Dedifferentiated amniotic fluid mesenchymal stem cell (primary cell): ENCODE data around the gene ETV5.
A peak's percentile ranks its signal among the peaks of the same experiment; 100 is the strongest.

ENCODE experiments used
- DNase-seq: peaks from one replicate; pipeline ENCODE4 v3.0.0-alpha.2; 2016; ENCODE audit errors: extremely low spot score

The ETV5 gene

GRCh38 chr3:186123012-186123411 lies 14.1 kb upstream of the ETV5 start:
- DNase-seq, result no peak

- no peak for DNase-seq
These were observed 13.1 kb upstream of the ETV5 start for GRCh38 chr3:186121968-186122367.

- DNase-seq, result no peak
These were observed 12.4 kb upstream of the ETV5 start for GRCh38 chr3:186121278-186121677.

DNA sequence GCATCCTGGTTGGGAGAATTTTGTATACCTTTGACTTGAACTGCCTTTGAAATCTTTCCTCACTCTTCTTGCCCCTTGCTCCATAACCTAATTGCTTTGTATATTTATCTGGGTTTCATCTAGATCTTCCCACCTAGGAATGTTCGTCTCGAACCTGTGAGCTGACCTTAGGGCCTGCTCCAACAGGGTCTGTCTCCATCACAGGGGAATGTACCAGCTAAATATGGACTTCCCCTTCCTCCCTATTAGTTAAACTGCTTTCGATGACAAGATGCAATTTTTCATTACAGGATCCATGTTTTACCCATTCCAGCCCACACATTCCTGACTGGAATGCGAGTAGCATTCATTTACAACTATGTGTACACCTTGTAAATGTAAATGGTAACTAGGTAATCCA lies 10.6 kb upstream of the ETV5 start:
- no peak for DNase-seq

GRCh38 chr3:186118692-186119091 lies 9.8 kb upstream of the ETV5 start:
- no peak for DNase-seq

- DNase-seq, result no peak
These were observed 8.7 kb upstream of the ETV5 start for GRCh38 chr3:186117521-186118134.

GRCh38 chr3:186115239-186115996 lies 6.5 kb upstream of the ETV5 start:
- DNase-seq, result no peak

- DNase-seq, result no peak
These were observed 2.4 kb upstream of the ETV5 start for GRCh38 chr3:186110975-186111974.

DNA sequence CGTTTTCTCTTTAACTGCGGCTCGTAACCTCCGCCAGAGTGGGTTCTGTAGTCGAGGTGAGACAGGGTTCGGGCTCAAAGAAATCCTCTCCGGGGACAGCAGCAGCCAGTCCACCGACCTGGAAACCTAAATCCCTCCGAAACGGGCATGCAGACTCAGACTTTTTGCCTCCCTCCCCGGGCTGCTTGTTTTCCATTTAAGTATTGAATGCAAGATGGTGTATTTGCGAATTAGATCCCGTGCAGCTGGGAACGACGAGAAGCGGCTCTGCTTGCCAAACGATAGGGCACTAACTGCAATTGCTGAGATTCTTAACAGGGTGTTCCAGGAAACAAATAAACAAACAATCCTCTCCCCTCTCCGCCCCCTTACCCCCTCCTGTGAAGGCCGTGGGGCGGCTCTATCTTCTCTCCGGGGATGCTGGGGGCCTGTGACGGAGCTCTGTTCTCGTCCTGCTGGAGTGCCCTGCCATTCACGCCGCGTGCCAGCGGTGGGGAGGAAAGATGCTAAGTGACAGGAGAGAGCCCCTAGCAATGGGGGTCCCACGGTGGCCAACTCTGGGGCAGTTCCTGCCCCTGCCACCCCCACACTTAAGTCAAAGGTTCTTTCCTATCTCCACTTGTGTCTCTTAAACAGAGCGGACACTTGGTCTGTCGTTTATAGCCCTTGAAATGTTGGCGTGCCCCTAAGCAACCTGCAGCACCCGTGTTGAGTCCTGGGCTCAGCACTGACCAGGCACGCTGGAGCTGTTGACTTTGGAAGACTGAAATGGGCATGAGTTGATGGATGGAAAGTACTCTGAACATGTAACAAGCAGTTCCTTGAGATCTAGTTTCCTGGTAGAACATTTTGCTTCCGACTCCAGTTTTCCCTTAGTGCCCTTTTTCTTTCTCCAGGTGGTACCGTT lies 1.3 kb upstream of the ETV5 start:
- peak; percentile 25 for DNase-seq

DNA sequence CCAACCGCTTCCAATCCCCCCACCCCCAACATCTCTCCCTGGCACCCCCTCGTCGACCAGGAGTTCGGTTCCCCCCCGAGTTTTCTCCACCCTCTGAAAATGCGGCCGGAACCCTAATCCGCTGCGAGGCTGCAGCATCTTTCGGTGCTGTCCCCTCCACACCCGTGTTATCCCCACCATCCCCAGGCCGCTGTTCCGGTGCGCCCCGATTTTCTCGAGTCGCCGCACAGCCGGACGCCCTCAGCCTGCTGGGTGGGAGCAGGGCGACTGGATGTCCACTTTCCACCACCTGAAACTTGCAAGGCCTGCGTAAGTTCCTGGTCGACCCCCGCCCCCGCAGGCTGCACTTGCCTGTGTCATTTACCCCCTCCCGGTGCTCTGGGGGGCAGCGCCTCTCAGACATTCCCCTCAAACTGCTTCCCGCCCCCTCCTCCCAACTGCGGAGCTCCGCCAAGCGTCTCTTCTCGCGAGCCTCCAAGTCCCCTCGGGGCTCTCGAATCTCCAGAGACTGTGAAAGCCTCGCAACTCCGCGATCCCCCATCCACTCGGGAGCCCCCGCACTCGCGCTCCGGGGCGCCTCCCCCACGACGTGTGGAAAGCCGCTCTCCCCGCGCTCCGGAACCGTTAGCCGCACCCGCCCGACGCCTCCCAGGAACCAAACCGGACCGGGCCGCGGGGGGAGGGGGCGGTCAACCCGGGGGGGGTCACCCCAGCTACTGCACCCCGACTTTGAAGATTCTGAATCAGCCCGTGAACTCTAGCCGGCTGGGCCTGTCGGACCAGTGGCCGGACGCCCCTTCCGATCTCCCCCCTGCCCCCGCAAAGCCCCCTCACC lies 566 bp downstream of the ETV5 start:
- peak; percentile 71 for DNase-seq

- peak; percentile 60 for DNase-seq
These were observed 1.4 kb downstream of the ETV5 start for GRCh38 chr3:186107215-186108105.

GRCh38 chr3:186105543-186105942 lies 3.3 kb downstream of the ETV5 start:
- DNase-seq, result no peak

DNA sequence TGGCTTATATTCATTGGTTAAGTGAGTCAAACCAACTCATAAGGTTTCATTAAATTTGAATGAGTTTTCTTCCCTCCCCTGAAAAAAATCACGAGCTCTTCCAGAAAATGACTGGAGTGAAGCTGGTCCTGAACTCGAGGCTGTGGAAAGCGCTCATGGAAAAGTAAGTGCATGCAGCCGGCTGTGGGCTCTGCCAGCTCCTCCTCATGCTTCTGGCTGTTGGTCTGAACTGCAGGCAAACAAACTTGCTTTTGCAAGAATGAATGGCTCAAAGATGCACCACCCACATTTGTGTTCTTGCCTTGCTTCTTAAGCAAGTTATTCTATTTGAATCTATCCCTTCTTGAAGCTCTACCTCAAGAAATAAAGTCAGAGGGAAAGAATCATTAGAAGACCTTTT lies 6.2 kb downstream of the ETV5 start:
- no peak for DNase-seq

GRCh38 chr3:186100398-186100797 lies 8.5 kb downstream of the ETV5 start:
- no peak for DNase-seq

DNA sequence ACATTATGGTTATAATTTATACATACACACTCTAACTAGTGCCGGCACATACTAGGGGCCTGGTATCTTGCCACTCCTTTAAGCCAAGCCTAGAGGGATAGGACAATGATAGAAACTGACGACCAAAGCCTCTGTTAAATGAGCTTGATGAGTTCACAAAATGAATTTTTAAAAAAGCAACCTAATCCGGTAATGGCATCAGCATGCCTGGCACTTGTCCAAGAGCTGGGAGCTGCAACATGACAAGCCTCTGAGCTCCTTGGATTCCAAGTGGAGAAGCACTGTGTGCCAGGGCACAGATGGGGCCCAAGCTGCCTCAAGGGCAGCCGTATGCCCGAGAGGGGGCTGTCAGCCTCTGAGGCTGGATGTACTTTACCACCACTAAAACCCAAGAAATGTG lies 9.7 kb downstream of the ETV5 start:
- peak; percentile 85 for DNase-seq

- no peak for DNase-seq
These were observed 10.1 kb downstream of the ETV5 start for GRCh38 chr3:186098740-186099139.

DNA sequence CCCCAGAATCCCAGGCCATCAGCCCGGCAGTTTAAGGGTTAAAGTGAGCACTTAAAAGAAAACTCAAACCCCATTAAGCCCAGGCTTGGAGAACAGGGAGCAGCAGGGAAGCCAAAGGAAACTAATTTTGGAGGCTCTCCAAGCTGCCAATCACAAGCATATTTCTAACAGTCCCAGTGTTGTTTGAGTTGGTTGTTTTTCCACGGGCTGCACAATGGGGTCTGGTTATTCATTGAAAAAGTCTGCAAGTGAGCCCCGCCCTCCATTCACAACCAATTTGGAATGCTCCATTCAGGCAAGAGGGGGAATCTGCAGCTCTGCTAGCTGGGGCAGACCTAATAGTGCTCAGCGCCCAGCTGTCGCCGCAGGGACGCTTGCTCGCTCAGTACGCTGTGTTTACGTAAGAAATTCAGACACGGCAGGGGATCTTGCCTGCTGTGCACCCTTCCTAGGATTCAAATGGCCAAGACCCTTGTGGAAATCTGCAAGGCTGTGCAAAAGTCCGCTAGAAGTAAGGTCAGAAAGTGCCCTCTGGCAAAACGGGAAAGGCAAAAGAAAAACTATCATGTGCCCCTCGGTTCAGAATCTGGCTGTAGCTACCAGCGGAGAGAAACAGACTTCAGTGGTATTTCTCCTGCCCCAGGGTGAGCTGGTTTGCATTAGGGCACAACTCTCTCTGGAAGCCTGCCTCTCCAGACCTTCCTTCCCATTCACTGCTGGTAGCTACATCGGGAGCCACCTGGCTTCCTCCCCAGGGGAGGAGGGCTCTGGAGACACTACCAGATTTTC lies 11.0 kb downstream of the ETV5 start:
- peak; percentile 54 for DNase-seq

DNA sequence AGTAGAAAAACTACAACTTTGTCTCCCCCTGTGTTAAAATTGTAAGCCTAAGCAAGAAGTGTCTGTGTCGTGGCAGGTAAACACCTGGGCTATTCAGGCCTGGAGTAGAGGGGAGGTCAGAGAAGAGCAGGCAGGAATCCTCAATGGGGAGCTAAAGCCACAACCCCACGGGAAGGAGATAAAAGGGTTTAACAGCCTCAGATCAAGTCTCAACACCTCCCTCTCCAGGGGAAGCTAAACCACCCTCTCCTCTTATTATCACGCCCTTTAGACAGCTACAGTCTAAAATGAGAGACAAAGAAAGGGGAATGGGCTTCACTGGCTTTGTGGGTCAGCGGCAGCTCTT lies 11.6 kb downstream of the ETV5 start:
- no peak for DNase-seq

DNA sequence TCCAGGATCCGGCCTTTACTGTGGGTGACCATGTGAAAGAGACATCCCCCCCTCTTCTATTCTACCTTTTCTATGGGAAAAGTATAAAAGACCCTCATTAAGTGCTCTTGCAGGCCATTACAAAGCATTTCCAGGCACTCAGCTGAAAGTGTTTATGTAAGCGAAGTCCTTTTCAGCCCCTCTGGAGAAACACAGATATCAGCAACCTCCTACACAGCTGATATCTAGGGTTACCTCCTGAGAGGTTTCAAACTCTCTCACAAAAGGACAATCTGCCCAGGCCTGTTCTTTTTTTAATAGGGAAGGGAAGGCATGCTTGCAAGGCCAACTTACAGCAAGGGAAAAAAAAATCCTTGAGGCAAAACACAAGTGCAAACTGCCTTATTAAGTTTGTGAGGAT lies 12.6 kb downstream of the ETV5 start:
- DNase-seq, result no peak
